ENCODE measurements around the gene PRKCB. TPM values are rescaled to one million over a fixed set of nuclear protein-coding genes. Genes with fewer than 3 reads are reported as not detected.

The PRKCB gene
- total RNA-seq, 4 donors from 2014 or later, result 0.51 to 1.3 (median 1.1) TPM

- intact Hi-C loops (cut with DNase I; ENCODE audit: low total_unique reads), result no loop called here
- ATAC-seq (no peak), DNase-seq (no peak)
- Histone ChIP-seq H3K36me3 (no peaks in the 10 kb centered on the region), H3K4me1 (no peaks in the 10 kb centered on the region), H3K4me3 (no peak overlapping the region), H3K27ac (no peak overlapping the region), H3K27me3 (no peaks in the 10 kb centered on the region), H3K9me3 (no peaks in the 10 kb centered on the region)
- TF ChIP-seq CTCF (IDR thresholded peaks at IDR 0.05 in 4 of 5, conservative IDR thresholded peaks at IDR 0.05 in 1 of 5) (no peak), POLR2A (IDR thresholded peaks at IDR 0.05) (no peak)
- in situ Hi-C loops (cut with MboI; ENCODE audit: low sequenced_read_pairs in 4 of 4), result no loop called here
These were observed 354.2 kb downstream of the PRKCB start for GRCh38 chr16:24189941-24190340.

DNA sequence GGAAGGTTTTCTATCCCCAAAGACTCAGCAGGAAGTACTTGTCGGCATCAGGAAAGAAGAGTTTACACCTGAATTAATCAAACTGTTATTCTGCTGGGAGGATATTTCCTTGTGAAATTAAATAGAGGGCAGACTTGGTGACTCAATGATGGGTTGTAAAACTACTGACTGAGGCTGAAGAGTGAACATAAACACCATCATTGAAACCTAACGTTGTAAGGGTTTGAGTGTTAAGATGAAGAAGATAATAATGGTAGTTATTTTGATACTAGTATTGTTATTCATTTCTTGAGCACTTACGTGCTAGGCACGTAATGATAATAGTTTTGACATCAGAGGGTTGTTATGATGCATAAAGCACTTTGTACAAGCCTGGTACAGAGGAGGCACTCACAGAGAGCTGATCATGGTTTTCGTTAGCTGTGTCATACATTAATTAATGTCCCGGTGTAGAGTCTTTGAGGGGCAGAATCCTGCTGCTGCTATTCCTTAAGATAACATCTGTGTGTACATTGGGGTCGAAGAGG, 356.2 kb downstream of the PRKCB start:
- ATAC-seq (no peak), DNase-seq (no peak)
- H3K4me1 ChIP-seq, result no peaks in the 10 kb centered on the region
- in situ Hi-C loops (cut with MboI; ENCODE audit: low sequenced_read_pairs in 4 of 4), result no loop called here
- no peaks in the 10 kb centered on the region for H3K36me3 ChIP-seq
- intact Hi-C loops (cut with DNase I; ENCODE audit: low total_unique reads), result no loop called here
- no peak for TF ChIP-seq CTCF (IDR thresholded peaks at IDR 0.05 in 4 of 5, conservative IDR thresholded peaks at IDR 0.05 in 1 of 5)
- TF ChIP-seq POLR2A (IDR thresholded peaks at IDR 0.05), result no peak
- no peaks in the 10 kb centered on the region for H3K9me3 ChIP-seq
- no peaks in the 10 kb centered on the region for H3K27me3 ChIP-seq
- no peak overlapping the region for H3K4me3 ChIP-seq
- H3K27ac ChIP-seq, result no peak overlapping the region

DNA sequence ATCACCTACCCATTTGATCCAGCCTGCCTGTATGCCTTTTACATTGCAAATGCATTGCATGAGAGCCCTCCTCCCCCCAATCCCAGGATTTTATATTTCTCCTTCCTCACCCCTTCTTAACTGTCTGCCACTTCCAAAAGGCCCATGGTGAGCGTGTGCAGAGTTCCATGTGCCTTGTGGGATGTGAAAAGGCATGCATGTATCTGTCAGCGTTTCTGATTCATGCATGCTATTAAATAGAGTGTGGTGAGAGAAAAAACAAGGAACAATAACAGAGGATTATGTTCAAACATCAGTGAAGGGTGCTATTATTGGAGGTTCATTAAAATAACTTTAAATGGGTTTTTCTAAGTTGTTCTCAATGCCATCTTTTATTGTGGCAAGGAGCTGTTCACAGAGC, 359.4 kb downstream of the PRKCB start:
- in situ Hi-C loops (cut with MboI; ENCODE audit: low sequenced_read_pairs in 4 of 4), result no loop called here
- ATAC-seq (no peak), DNase-seq (no peak)
- no peak overlapping the region for H3K27ac ChIP-seq
- H3K27me3 ChIP-seq, result no peaks in the 10 kb centered on the region
- TF ChIP-seq CTCF (IDR thresholded peaks at IDR 0.05 in 4 of 5, conservative IDR thresholded peaks at IDR 0.05 in 1 of 5) (no peak), POLR2A (IDR thresholded peaks at IDR 0.05) (no peak)
- no peaks in the 10 kb centered on the region for H3K9me3 ChIP-seq
- H3K36me3 ChIP-seq, result no peaks in the 10 kb centered on the region
- intact Hi-C loops (cut with DNase I; ENCODE audit: low total_unique reads), result no loop called here
- H3K4me3 ChIP-seq, result no peak overlapping the region
- H3K4me1 ChIP-seq, result no peaks in the 10 kb centered on the region

GRCh38 chr16:24198807-24199533, 363.2 kb downstream of the PRKCB start:
- intact Hi-C loops (cut with DNase I; ENCODE audit: low total_unique reads), result no loop called here
- Histone ChIP-seq H3K9me3 (no peaks in the 10 kb centered on the region), H3K36me3 (no peaks in the 10 kb centered on the region), H3K27me3 (no peaks in the 10 kb centered on the region), H3K27ac (no peak overlapping the region), H3K4me1 (no peaks in the 10 kb centered on the region), H3K4me3 (no peak overlapping the region)
- ATAC-seq, result no peak
- no peak for TF ChIP-seq CTCF (IDR thresholded peaks at IDR 0.05 in 4 of 5, conservative IDR thresholded peaks at IDR 0.05 in 1 of 5)
- no peak for TF ChIP-seq POLR2A (IDR thresholded peaks at IDR 0.05)
- DNase-seq, result no peak
- in situ Hi-C loops (cut with MboI; ENCODE audit: low sequenced_read_pairs in 4 of 4), result no loop called here

Data from gastrocnemius medialis (tissue), 4 donors.